KMS-11 (cell line): Measurements from ENCODE around the gene MORN1.

Experiments
- H2AFZ ChIP-seq: fragments of 200-600 bp; sonication (generic); 2 replicates; pipeline ENCODE4 v1.6.1; 2016; ENCODE audit warnings: antibody characterized with exemption, mixed run types, low read depth
- H3K27ac ChIP-seq: fragments of 200-600 bp; sonication (generic); 2 replicates; pipeline ENCODE4 v1.6.1; 2016; ENCODE audit warnings: mild to moderate bottlenecking, mixed run types
- H3K27me3 ChIP-seq: fragments of 200-600 bp; sonication (generic); 2 replicates; pipeline ENCODE4 v1.6.1; 2017; ENCODE audit warnings: mild to moderate bottlenecking, low read depth, mixed run types, moderate library complexity; ENCODE audit not compliant: insufficient read depth
- H3K36me3 ChIP-seq: fragments of 200-600 bp; sonication (generic); 2 replicates; pipeline ENCODE4 v1.6.1; 2017; ENCODE audit warnings: mild to moderate bottlenecking, mixed run types; ENCODE audit not compliant: insufficient read depth
- H3K4me1 ChIP-seq: fragments of 200-600 bp; sonication (generic); 2 replicates; pipeline ENCODE4 v1.6.1; 2016; ENCODE audit warnings: mild to moderate bottlenecking, low read depth, mixed run types; ENCODE audit not compliant: poor library complexity, severe bottlenecking
- H3K4me2 ChIP-seq: fragments of 200-600 bp; sonication (generic); 2 replicates; pipeline ENCODE4 v1.7.0; 2016; ENCODE audit warnings: mild to moderate bottlenecking, mixed run types
- H3K4me3 ChIP-seq: fragments of 200-600 bp; sonication (generic); IDR thresholded peaks from 2 replicates; pipeline ENCODE4 v1.6.1; 2017; ENCODE audit warnings: low read depth, low read length, mixed read lengths; ENCODE audit not compliant: insufficient read depth
- H3K79me2 ChIP-seq: fragments of 200-600 bp; sonication (generic); 2 replicates; pipeline ENCODE4 v1.6.1; 2016; ENCODE audit warnings: low read depth, mixed run types; ENCODE audit not compliant: insufficient read depth
- H3K9ac ChIP-seq: fragments of 200-600 bp; sonication (generic); 2 replicates; pipeline ENCODE4 v1.6.1; 2016; ENCODE audit warnings: mild to moderate bottlenecking, mixed run types
- H4K20me1 ChIP-seq: fragments of 200-600 bp; sonication (generic); 2 replicates; pipeline ENCODE4 v1.6.1; 2016; ENCODE audit warnings: mild to moderate bottlenecking, mixed run types; ENCODE audit not compliant: insufficient read depth
- CTCF ChIP-seq: fragments of 200-600 bp; sonication (generic); conservative IDR thresholded peaks from 2 replicates; pipeline ENCODE4 v1.6.1; 2017; ENCODE audit warnings: low read depth, mild to moderate bottlenecking, antibody characterized with exemption, low read length, moderate library complexity, mixed read lengths

MORN1 gene

DNA sequence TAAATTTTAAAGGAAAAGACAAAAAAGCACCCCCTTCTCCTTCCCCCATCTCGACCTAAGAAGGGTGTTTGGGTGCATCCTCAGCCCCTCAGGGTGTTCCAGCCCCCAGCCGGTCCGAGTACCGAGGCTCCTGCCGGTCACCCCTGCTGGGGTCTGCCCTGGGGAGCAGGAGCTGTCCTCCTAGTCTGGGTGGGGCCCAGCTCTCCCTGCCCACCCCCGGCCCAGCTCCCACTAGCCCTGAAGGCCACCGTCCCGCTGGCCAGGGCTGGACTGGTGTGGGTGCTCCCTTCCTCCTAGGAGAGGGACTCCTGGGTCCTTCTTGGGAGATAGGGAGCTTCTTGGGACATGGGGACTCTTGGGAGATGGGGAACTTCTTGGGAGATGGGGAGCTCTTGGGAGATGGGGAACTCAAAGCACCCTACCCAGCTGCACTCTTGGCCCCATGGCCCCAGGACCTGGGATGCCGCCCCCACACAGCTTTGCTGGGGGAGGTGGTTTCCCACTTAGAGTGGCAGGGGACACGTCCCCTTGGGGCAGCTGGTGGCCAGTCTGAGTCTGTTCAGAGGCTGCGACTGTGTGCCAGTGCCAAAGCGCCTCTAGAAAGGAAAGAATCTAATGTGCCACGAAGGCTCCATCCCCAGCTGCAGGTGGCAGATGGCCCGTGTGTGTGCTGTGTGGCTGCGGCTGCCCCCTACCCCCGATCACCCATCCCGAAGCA, 44.5 kb downstream of the MORN1 start:
- no peak for TF ChIP-seq CTCF
- H3K36me3 ChIP-seq, result no peaks in the 10 kb centered on the region
- peaks cover 72% of the 10 kb centered on the region for H3K27me3 ChIP-seq
- no peak overlapping the region for H2AFZ ChIP-seq
- no peak overlapping the region for H3K4me3 ChIP-seq
- H3K9ac ChIP-seq, result no peak overlapping the region
- no peak overlapping the region for H3K4me2 ChIP-seq
- no peaks in the 10 kb centered on the region for H3K4me1 ChIP-seq
- no peaks in the 10 kb centered on the region for H3K79me2 ChIP-seq
- no peak overlapping the region for H3K27ac ChIP-seq
- no peaks in the 10 kb centered on the region for H4K20me1 ChIP-seq

- no peak for TF ChIP-seq CTCF
- Histone ChIP-seq H3K9ac (no peak overlapping the region), H3K79me2 (no peaks in the 10 kb centered on the region), H3K27ac (no peak overlapping the region), H3K4me1 (no peaks in the 10 kb centered on the region), H3K36me3 (no peaks in the 10 kb centered on the region), H3K27me3 (peaks cover 72% of the 10 kb centered on the region), H3K4me2 (no peak overlapping the region), H4K20me1 (no peaks in the 10 kb centered on the region), H3K4me3 (no peak overlapping the region), H2AFZ (no peak overlapping the region)
Measured at GRCh38 chr1:2345297-2346075, 45.9 kb downstream of the MORN1 start.

GRCh38 chr1:2344744-2345296, 46.5 kb downstream of the MORN1 start:
- no peaks in the 10 kb centered on the region for H3K79me2 ChIP-seq

DNA sequence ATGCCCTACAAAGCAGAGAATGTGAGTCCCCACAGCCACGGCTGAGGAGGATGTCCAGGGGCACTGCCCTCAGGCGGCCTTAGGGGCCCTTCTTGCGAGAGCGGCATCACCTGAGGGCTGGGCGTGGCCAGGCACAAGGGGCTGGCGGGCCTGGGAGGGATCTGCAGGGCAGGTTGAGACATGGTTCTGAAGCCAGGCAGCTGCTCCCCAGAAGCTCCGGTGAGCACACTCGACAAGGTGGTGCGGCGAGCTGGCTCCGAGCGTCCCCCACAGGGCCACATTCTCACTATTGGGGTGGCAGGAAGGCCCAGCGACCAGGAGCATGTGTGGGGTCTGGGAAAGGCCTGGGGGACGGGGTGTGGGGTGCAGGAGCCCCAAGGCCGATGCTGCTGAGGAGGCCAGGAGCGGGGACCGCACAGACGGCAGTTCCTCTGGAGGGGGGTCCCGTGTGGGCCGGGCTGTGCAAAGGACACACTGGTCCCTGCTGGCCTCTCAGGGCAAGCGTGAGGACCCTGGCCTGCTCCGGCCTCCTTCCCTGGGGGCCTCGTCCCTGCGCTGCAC, 47.2 kb downstream of the MORN1 start:
- peaks cover 72% of the 10 kb centered on the region for H3K27me3 ChIP-seq
- H3K4me2 ChIP-seq, result no peak overlapping the region
- H3K79me2 ChIP-seq, result no peaks in the 10 kb centered on the region
- no peak overlapping the region for H2AFZ ChIP-seq
- H4K20me1 ChIP-seq, result no peaks in the 10 kb centered on the region
- H3K36me3 ChIP-seq, result no peaks in the 10 kb centered on the region
- H3K4me3 ChIP-seq, result no peak overlapping the region
- no peaks in the 10 kb centered on the region for H3K4me1 ChIP-seq
- no peak for TF ChIP-seq CTCF
- no peak overlapping the region for H3K27ac ChIP-seq
- no peak overlapping the region for H3K9ac ChIP-seq

More at GRCh38 chr1:2344744-2345296, 46.5 kb downstream of the MORN1 start:
- H3K4me3 ChIP-seq, result no peak overlapping the region
- no peak overlapping the region for H3K4me2 ChIP-seq
- no peak overlapping the region for H3K9ac ChIP-seq
- H3K27me3 ChIP-seq, result peaks cover 72% of the 10 kb centered on the region
- no peak overlapping the region for H3K27ac ChIP-seq
- no peak for TF ChIP-seq CTCF
- no peaks in the 10 kb centered on the region for H3K36me3 ChIP-seq
- no peak overlapping the region for H2AFZ ChIP-seq
- no peaks in the 10 kb centered on the region for H4K20me1 ChIP-seq
- H3K4me1 ChIP-seq, result no peaks in the 10 kb centered on the region
